Kidney capillary endothelial cell (primary cell): ENCODE results near the gene ENTPD8.

Experiments used
- DNase-seq: peaks from one replicate; pipeline ENCODE4 v3.0.0-alpha.2; 2018; ENCODE audit warnings: low spot score

The ENTPD8 gene

DNA sequence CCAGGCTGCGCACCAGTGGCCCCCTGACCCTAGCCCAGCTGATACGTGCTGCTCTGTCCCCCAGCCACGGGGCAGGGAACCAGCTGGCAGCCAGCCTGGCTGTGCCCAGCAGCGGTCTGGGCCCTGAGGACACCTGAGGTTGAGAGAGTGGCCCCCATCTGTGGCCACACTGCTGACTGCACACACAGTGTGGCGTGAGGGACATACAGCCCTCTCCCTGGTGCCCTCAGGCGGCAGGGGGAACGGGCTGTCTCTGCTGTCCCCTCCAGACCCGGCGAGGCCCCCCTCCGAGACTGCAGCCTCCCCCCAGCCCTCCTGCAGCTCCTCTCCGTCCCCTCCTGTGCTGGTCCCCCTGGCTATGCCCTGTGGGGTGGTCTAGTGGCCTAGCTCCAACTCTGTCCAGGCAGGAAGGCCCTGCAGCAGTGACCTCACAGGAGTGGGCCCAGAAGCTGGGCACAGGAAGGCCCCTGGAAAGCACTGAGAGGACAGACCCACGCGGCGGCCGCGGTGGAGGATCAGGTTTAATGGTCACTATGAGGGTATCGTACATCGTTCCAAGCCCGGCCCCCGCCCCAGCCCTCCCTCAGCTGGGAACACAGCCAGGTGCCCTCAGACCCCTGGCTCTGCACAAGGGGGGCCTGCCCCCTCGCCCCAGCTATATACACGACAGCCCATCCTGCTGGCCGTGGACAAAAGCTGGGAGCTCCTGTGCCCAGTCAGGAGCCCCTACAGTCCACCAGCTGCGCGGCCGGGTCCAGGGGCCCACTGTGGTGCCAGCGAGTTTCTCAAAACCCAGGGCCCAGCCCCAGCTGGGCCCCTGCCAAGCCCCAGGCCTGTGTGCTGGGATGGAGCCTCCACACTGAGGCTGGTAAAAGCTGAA lies 6.8 kb upstream of the ENTPD8 start:
- DNase-seq = no peak

DNA sequence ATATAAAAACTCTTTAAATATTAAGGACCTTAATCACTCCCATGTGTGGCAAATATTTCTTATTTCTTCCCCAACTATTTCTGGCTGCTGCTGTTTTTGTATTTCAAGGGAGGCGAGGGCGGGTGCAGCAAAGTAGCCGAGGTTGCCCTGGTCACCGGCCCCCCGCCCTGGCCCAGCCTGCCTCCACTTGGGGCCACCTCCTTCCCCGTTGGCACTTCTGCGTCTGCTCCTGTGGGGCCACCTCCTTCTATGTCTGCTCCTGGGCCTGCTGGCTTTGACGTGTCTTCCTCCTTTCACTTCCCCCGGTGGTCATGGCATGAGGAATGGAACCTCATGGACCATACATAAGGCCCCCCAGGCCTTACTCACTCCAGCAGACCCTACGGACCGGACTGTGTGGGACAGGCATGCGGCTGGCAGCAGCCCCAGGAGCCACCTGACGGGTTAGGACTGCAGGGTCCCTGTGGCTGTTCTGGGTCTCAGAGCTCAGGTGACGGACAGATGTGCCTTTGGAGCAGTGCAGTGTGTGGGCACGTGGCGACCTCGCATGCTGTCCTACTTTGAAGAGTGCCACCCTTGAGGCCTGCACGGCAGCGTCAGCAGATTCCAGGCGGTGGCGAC lies 5.8 kb upstream of the ENTPD8 start:
- DNase-seq = no peak

DNA sequence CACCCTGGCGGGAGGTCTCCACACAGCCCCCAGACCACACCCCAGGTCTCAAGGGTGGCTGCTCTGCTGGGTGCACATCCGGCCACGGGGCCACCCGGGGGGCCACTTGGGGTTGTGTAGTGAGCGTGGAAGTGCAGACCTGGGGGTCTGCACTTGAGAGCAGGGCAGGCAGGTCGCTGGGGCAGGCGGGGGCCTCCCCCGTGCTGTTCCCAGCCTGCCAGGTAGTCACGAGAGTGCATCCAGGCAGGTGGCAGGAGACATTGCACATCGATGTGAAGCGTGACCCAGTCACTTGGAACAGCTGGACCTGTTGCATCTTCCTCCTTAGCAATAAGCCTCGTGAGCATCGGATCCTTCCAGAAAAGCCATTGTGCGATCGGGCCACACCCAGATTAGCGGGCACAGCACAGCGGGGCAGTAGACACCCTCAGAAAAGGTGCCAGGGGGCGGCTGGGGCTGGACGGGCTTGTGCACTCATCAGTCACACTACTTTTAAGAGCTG lies 4.8 kb upstream of the ENTPD8 start:
- DNase-seq = no peak

GRCh38 chr9:137445275-137445807 lies 4.2 kb upstream of the ENTPD8 start:
- DNase-seq = peak; percentile 76

DNA sequence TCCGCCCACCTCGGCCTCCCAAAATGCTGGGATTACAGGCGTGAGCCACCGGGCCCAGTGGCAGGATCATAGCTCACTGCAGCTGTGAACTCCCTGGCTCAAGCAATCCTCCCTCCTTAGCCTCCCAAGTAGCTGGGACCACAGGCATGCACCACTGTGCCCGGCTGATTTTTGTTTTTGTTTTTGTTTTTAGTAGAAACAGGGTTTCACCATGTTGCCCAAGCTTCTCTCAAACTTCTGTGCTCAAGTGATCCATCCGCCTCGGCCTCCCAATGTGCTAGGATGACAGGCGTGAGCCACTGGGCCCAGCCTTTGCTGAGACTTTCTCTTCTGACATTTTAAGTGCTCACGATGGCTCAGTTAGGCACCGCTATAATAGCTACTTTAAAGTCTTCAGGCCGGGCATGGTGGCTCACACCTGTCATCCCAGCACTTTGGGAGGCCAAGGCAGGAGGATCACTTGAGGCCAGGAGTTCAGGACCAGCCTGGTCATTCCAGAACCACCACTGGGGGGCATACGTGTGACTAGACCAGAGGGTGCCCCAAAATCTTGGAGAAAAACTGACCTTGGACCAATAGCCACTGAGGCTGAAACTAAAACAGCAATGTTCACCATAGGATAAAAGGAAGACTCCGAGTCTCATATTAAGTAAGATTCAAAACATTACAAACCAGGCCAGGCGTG lies 3.1 kb upstream of the ENTPD8 start:
- no peak for DNase-seq

- no peak for DNase-seq
These were observed 771 bp upstream of the ENTPD8 start for GRCh38 chr9:137441935-137442321.

GRCh38 chr9:137439158-137439714 lies 1.9 kb downstream of the ENTPD8 start:
- DNase-seq = no peak

- DNase-seq = no peak
These were observed 2.5 kb downstream of the ENTPD8 start for GRCh38 chr9:137438591-137439157.

- no peak for DNase-seq
These were observed 3.2 kb downstream of the ENTPD8 start for GRCh38 chr9:137437691-137438590.

DNA sequence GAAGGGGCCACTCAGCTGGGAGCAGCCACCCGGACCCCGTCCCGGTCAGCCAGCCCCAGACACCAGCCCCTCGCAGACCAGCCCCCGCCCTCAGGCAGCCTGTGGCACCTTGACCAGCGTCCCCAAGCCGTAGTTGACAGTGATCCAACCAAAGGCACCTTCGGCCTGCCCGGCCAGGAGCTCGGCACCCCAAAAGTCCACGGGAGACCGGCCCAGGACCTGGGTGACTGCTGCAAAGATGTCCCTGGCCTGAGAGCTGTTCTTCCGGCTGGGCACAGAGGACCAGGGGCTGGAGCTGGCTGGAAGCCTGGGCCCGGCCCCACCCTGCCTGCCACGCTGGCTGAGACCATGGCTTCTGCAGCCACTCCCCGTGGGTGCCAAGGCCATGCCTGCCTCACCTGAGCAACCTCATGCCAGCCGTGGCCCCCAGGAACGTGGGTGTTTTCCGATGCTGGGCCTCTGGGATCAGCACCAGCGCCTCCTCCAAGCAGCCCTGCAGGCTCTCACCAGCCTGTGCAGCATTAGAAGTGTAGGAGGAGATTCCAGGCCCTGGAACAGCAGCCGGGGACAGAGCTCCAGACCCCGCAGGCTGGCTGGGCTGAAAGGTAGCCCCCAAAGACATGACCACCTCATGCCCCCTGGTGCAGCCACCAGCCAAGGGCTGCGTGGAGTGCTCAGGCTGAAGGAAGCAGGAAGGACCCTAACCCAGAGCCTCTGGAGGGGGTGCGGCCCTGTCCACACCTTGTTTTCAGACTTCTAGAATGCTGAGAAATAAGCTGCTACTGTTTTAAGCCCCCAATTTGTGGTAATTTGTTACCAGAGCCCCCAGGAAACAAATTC lies 4.2 kb downstream of the ENTPD8 start:
- DNase-seq = no peak

DNA sequence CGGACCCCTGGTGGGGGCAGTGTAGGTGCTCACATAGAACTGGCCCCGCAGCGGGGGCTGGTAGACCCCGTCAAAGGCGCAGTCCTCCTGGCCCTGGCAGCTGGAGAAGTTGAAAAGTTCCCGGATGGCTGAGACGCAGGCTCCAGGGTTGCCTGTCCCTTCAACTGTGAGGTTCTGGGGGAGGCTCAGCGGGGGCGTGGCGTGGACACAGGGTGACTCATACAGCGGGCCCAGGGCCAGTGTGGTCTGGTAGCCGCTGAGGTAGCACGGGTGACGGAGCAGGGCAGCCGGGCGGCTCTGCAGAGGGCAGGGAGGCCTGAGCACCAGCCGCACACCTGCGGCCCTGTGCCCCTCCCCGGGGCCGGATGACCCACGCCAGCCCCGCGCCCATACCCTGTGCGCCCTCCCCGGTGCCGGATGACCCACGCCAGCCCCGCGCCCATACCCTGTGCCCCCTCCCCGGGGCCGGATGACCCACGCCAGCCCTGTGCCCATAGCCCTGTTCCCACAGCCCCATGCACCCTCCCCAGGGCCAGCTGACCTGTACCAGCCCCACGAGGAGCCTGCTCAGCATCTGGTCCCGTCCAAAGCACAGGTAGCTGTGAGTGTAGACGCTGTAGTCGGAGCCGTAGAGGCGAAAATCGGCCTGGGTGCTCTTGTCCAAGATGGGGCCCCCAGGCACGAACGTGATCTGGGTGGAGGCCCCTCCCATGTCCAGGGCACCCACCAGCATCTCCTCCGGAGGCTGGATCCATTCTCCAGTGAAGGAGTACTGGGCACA lies 5.0 kb downstream of the ENTPD8 start:
- no peak for DNase-seq

- no peak for DNase-seq
These were observed 5.7 kb downstream of the ENTPD8 start for GRCh38 chr9:137435381-137435891.

- no peak for DNase-seq
These were observed 6.4 kb downstream of the ENTPD8 start for GRCh38 chr9:137434498-137435380.

- DNase-seq = no peak
These were observed 7.2 kb downstream of the ENTPD8 start for GRCh38 chr9:137433916-137434431.

DNA sequence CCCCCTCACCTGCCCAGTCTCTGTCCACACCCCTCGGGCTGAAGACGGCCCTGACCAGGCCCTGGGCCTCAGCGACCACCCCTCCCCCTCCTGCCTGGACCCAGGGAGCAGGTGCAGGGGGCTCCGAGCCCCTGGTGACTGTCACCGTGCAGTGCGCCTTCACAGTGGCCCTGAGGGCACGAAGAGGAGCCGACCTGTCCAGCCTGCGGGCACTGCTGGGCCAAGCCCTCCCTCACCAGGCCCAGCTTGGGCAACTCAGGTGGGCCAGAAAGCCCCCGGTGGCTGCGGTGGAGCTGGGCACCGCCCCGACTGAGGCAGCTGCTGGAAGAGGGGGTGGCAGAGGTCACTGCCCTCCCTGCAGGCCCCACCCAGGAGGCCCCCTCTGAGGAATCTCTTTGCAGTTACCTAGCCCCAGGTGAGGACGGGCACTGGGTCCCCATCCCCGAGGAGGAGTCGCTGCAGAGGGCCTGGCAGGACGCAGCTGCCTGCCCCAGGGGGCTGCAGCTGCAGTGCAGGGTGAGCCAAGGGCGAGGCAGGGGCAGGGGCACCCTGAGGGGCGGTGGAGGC lies 7.7 kb downstream of the ENTPD8 start:
- DNase-seq = no peak

GRCh38 chr9:137432687-137433348 lies 8.3 kb downstream of the ENTPD8 start:
- no peak for DNase-seq
